ENCODE data around the gene RPS27L.

RPS27L gene

GRCh38 chr15:63134245-63134985 is 22.9 kb downstream of the RPS27L start:
- TF ChIP-seq EZH2 (IDR thresholded peaks at IDR 0.05; ENCODE audit: borderline replicate concordance, low read length) (no peak), CTCF (IDR thresholded peaks at IDR 0.05; ENCODE audit: low read length) (no peak)
- no peaks in the 10 kb centered on the region for H4K20me1 ChIP-seq (ENCODE audit: insufficient read depth, low read length)
- H3K9ac ChIP-seq (ENCODE audit: low read length) = no peak overlapping the region
- H3K27me3 ChIP-seq (ENCODE audit: insufficient read depth, low read length) = no peaks in the 10 kb centered on the region
- H3K79me2 ChIP-seq (ENCODE audit: insufficient read depth, low read length) = no peaks in the 10 kb centered on the region
- H3K27ac ChIP-seq (ENCODE audit: low read depth, low read length, poor library complexity, severe bottlenecking) = no peak overlapping the region
- H3K4me2 ChIP-seq (ENCODE audit: low read length) = no peak overlapping the region
- H3K4me3 ChIP-seq (ENCODE audit: low read depth, low read length, poor library complexity, severe bottlenecking) = no peak overlapping the region
- H3K9me3 ChIP-seq (ENCODE audit: low read length) = no peaks in the 10 kb centered on the region
- H3F3A ChIP-seq (ENCODE audit: insufficient read depth, low read length) = no peaks in the 10 kb centered on the region
- no peaks in the 10 kb centered on the region; the same call in 1 of the 2 replicates for H3K36me3 ChIP-seq (ENCODE audit: insufficient read depth, low read length)
- H2AFZ ChIP-seq (ENCODE audit: low read length) = no peak overlapping the region
- H3K9me2 ChIP-seq (ENCODE audit: low read depth, low read length) = no peaks in the 10 kb centered on the region
- no peaks in the 10 kb centered on the region for H3K4me1 ChIP-seq (ENCODE audit: insufficient read depth, low read length, severe bottlenecking)

GRCh38 chr15:63133786-63134185 is 23.5 kb downstream of the RPS27L start:
- Histone ChIP-seq H3K27me3 (ENCODE audit: insufficient read depth, low read length) (no peaks in the 10 kb centered on the region), H4K20me1 (ENCODE audit: insufficient read depth, low read length) (no peaks in the 10 kb centered on the region), H3F3A (ENCODE audit: insufficient read depth, low read length) (no peaks in the 10 kb centered on the region), H3K9ac (ENCODE audit: low read length) (no peak overlapping the region), H3K36me3 (ENCODE audit: insufficient read depth, low read length) (no peaks in the 10 kb centered on the region; the same call in 1 of the 2 replicates), H3K4me3 (ENCODE audit: low read depth, low read length, poor library complexity, severe bottlenecking) (no peak overlapping the region), H3K9me2 (ENCODE audit: low read depth, low read length) (no peaks in the 10 kb centered on the region), H3K27ac (ENCODE audit: low read depth, low read length, poor library complexity, severe bottlenecking) (no peak overlapping the region), H3K79me2 (ENCODE audit: insufficient read depth, low read length) (no peaks in the 10 kb centered on the region), H3K4me2 (ENCODE audit: low read length) (no peak overlapping the region), H2AFZ (ENCODE audit: low read length) (no peak overlapping the region), H3K4me1 (ENCODE audit: insufficient read depth, low read length, severe bottlenecking) (no peaks in the 10 kb centered on the region), H3K9me3 (ENCODE audit: low read length) (no peaks in the 10 kb centered on the region)
- no peak for TF ChIP-seq EZH2 (IDR thresholded peaks at IDR 0.05; ENCODE audit: borderline replicate concordance, low read length)
- no peak for TF ChIP-seq CTCF (IDR thresholded peaks at IDR 0.05; ENCODE audit: low read length)

- Histone ChIP-seq H4K20me1 (ENCODE audit: insufficient read depth, low read length) (no peaks in the 10 kb centered on the region), H3K9ac (ENCODE audit: low read length) (no peak overlapping the region), H2AFZ (ENCODE audit: low read length) (no peak overlapping the region), H3K4me1 (ENCODE audit: insufficient read depth, low read length, severe bottlenecking) (peaks cover 7% of the 10 kb centered on the region), H3K27me3 (ENCODE audit: insufficient read depth, low read length) (no peaks in the 10 kb centered on the region), H3K36me3 (ENCODE audit: insufficient read depth, low read length) (no peaks in the 10 kb centered on the region; the same call in 1 of the 2 replicates), H3F3A (ENCODE audit: insufficient read depth, low read length) (no peaks in the 10 kb centered on the region), H3K4me3 (ENCODE audit: low read depth, low read length, poor library complexity, severe bottlenecking) (no peak overlapping the region), H3K4me2 (ENCODE audit: low read length) (no peak overlapping the region), H3K27ac (ENCODE audit: low read depth, low read length, poor library complexity, severe bottlenecking) (no peak overlapping the region), H3K9me2 (ENCODE audit: low read depth, low read length) (no peaks in the 10 kb centered on the region), H3K79me2 (ENCODE audit: insufficient read depth, low read length) (no peaks in the 10 kb centered on the region), H3K9me3 (ENCODE audit: low read length) (no peaks in the 10 kb centered on the region)
- TF ChIP-seq CTCF (IDR thresholded peaks at IDR 0.05; ENCODE audit: low read length) (no peak), EZH2 (IDR thresholded peaks at IDR 0.05; ENCODE audit: borderline replicate concordance, low read length) (no peak)
These were observed 30.6 kb downstream of the RPS27L start for GRCh38 chr15:63126726-63127125.
